GM10847 (cell line): ENCODE data around the gene SH3PXD2A.
A peak's percentile ranks its signal among the peaks of the same experiment; 100 is the strongest.

Source experiments
- POLR2A ChIP-seq: IDR thresholded peaks from 2 replicates; pipeline ENCODE4 v1.6.1; 2011; ENCODE audit not compliant: insufficient read length; ENCODE audit errors: extremely low read depth

The SH3PXD2A gene

DNA sequence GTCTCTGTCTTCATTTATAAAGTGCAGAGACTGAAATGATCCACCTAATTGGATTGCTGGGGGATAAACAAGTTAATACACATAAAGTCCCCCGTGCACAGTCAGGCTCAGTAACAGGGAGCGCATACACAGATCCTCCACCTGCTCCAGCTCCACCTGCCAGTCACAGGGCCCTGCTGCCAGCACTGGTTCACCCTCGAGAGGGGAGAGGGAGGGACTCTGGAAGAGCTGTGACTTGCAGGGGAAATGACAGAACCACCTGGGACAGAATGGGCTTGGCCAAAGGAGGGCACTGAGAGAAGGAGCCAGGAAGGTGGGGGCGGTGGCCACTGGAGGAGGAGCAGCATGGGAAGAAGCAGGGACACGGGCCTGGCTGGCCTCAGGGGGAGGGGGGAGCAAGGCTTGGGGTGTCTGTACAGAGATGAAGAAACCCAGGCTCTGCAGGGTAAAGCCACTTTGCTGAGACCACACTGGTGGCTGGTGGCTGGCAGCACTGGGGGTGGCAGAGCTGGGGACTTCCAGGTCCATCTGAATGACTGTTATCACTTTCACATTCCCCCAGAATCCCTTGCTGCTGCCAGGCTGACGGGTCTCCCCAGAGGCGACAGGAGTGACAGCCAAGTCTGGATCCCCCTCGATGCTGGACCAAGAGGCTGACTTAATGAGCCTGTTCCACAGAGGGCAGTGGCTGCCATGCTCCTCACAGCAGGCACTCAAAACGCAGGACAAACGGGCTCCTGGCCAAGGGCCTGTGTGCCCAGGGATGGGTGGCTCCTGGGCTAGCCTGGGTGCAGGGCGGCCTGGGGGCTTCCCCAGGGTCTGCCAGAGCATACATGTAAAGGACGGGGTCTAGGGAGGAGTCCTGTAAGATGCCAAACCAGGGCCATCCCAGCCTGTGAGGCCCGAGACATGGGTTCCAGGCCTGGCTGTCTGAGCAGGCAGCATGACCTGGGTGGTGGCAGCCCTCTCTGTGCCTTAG is 151.1 kb downstream of the SH3PXD2A start:
- no peak for TF ChIP-seq POLR2A

DNA sequence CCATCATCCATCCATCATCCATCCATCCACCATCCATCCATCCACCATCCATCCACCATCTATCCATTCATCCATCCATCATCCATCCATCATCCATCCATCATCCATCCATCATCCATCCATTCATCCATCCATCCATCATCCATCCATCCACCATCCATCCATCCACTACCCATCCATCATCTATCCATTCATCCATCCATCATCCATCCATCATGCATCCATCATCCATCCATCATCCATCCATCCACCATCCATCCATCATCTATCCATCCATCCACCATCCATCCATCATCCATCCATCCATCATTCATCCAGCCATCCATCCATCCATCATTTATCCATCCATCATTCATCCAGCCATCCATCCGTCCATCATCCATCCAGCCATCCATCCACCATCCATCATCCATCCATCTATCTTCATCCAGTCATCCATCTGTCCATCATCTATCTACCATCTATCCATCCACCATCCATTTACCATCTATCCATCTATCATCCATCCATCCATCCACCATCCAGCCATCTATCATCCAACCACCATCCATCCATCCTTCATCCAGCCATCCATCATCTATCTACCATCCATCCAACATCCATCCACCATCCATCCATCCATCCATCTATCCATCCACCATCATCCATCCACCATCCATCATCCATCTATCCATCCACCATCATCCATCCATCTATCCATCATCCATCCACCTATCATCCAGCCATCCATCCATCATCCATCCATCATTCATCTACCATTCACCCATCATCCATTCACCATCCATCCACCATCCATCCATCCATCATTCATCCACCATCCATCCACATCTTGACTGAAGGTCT is 153.8 kb downstream of the SH3PXD2A start:
- no peak for TF ChIP-seq POLR2A

DNA sequence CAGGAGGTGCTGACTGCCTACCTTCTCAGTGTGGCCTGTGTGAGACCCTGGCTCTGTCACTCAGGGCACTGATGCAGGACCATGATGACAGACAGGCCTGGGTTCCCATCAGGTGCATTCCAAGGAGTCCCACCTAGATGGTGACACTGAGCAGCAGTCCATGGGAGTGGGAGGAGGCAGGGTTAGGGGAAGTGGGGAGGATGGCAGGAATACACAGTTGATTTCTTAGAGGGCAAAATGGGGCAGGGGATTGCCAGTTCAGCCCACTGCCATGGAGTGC is 155.0 kb downstream of the SH3PXD2A start:
- no peak for TF ChIP-seq POLR2A

DNA sequence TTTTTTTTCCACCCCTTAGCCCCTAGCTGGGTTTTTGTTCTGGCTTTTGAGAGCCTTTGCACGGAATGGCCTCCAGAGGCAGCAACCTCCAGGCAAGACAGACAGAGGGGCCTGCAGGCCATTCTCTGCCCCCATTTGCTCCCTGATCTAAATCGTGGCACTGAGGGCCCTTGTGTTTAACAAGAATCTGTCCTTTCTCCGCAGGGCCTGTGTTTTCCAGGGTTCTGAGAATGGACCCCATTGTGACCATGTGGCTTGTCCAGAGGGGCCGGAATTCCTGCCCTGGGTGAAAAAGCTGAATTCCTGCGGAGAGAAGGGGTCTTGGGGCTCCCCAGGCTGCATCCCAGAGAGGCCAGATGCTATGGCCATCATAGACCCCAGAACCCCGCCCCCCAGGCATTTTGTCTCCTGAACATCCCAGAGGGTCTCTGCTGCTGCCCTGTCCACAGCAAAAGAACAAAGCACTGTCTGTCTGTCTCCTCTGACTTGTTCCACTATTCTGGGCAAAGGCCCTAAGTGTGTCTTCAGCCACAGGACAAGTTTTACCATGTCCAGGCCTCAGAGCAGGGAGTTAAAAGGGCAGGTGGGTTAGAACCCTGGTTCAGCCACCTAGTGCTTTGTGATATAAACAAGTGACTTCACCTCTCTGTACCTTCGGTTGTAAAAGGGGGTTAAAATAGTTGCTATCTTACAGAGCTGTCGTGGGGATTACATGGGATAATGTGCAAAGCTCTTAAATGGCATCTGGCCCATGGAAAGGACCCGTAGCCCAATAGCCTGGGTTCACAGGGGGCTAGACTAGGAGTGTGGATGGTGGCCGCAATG is 155.6 kb downstream of the SH3PXD2A start:
- TF ChIP-seq POLR2A: no peak

DNA sequence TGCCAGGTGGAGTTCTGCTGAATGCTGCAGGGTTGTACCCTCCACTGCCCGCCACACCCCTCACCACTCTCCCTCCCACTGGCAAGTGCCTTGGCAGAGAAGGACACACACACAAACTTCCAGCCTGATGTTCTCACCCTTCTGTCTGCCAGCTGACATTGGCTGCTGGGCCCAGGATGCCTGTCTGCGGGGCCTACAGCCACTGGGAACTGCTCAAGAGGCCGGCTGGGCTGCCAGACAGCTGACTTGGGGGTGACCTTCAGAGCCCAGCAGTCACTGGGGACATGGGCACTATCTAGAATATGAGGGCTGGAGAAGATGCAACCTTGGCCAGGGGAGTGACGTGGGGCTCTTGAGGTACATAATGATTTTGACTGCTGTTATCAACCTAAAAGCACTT is 157.1 kb downstream of the SH3PXD2A start:
- TF ChIP-seq POLR2A: no peak

DNA sequence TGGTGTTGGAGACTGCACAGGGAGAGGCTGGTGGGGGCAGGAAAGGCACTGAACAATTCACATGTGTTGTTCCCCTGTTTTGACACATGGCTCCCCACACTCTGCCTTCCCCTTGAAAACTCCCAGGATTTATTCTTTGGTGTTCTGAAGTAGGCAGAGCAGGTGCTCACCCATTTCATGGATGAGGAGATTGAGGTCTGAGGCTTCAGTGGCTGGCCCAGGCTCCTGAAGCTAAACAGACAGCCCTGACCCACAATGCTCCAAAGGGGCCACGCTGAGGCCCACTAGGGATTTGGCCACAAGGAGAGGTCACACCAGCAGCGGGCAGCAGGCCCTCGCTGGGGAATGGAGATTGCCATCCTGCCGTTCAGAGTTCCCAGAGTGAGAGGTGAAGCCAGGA is 157.6 kb downstream of the SH3PXD2A start:
- no peak for TF ChIP-seq POLR2A

DNA sequence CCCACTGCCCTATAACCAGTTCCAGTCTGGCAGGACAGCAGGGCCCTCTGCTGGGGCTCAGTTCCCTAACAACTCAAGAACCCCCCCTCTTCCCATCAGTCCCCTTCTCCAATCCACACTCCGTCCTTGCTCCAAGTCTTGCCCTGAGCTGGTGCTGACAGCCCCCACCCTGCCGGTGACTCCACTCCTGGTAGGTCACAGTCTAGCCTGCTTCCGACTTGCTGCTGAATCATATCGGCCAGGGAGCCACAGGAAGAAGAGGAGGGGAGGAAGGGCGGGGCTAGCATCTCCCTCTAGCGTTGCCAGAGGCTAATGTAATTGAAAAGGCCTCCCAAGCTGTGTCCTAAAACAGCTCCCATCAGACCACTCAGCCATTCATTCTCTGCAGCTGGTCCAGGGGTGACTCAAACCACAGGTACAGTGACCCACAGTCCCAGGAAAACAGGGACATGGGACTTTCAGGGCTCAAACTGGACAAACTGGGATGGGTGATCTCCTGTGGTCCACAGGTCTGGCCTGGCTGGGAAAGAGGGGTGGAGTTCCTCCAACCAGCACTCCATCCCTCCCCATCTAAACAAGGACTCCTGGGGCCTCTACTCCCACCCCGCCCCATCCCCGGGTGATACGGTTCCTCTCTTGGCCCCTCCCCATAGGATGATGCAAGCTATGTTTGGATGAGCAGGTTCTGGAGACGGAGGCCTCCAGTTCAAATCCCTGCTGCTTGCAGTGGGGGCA is 158.8 kb downstream of the SH3PXD2A start:
- peak; percentile 26 for TF ChIP-seq POLR2A

DNA sequence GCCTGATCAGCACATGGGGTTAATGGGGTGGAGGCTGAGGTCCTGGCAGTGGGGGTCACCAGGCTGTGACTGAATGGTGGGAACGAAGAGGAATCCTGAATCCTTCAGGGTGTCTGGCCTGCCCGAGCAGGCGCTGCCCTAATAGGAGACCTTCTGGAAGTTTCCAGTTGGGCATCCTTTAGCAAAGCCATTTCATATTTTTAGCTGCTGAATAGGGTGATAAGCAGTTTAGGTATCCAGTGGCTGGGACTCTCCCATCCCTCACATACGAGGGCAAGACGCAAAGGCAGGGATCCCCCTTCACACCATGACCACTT is 159.3 kb downstream of the SH3PXD2A start:
- no peak for TF ChIP-seq POLR2A

DNA sequence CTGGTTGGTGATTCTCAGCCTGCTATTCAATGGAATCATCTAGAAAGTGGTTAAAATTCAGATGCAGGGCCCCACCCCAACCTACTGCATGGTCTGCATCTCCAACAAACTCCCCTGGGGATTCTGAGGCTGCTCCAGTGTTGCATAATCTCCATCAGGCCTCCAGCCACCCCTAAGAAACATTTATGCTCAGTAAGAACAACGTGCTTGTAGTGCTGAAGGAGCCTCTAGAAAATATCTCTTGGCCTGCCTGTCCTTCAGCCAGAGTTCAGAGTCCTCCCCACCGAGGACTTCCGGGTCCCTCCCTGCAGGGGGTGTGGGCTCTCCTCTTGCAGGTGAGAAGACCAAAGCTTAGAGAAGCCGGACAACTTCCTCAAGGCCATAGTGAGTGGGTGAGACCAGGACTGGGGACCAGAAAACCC is 159.8 kb downstream of the SH3PXD2A start:
- no peak for TF ChIP-seq POLR2A

DNA sequence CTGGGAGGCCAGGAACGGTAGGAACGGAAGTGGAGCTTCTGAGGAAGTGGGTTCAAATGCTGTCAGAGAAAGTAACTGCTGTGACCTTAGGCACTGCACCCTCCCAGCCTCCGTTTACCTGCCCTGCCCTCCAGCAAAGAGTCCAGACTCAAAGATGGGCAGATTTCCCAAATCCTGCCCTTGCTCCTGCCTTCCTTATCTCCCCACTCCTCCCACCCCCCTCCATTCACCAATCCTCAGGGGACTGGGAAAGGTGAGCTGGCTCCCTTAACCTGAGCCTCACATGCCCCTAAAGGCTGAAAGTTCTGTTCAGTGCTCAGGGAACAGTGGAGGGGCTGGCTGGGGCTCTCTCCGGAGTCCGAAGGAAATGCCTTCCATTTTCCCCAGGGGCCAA is 161.6 kb downstream of the SH3PXD2A start:
- TF ChIP-seq POLR2A: no peak

DNA sequence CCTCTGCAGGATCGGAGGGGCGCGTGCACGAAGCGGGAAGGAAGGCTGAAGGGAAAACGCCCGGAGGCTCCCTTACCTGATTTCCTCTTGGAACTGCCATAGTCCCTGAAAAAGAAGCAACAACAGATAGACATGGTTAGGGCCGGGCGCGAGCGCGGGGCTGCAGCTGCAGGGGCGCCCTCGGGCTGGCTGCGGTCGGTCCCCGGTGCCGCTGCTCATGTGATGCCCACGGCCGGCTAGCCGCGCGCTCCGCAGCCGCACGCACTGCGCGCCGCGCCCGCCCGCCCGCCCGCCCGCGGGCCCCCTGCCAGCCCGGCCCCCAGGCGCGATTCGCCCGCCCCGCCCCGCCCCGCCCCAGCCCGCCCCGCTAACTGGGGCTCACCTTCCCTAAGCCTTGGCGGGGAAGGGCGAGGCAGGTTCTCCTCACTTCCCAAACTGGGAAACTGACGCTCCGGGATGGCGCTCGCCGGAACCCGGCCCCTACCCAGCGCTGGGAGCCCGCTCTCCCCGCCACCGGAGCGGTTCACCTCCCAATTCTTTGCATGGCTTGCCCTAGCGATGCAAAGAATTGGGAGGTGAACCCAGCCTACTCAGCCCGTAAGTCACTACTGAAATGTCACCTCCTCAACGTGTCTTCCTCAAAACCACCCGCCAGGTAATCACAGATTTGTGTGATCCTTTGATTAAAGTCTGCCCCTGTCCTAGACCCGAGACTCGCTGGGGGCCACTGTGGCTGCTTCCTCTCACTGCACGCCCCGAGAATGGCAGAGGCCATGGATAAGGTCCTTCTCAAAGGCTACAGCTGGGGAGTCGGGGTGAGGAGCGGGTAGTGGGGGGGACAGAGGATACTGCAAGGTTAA is 162.2 kb downstream of the SH3PXD2A start:
- no peak for TF ChIP-seq POLR2A

DNA sequence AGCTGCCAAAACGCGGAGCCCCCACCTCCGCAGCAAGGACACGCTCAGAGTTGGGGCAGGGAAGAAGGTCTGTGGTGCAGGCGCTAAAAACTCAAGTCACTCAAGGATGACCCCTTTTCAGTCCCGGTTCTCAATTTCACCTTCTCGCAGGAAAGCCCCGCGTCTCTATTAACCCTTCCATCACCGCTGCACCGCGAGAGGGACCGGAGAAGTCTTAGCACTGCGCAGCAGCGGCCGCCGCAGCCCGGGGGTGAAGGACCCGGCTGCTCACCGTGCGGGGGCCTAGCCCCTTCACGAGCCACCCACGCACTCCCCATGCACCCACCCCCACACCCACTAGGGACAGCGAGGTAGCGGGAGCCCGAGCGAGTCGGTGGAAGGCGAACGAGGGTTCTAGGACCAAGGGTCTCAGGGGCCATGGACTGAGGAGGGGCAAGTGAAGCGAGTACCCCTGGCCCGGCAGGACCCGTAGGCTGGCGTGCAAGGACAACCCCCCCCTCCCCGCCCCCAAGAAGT is 162.9 kb downstream of the SH3PXD2A start:
- peak; percentile 13 for TF ChIP-seq POLR2A

DNA sequence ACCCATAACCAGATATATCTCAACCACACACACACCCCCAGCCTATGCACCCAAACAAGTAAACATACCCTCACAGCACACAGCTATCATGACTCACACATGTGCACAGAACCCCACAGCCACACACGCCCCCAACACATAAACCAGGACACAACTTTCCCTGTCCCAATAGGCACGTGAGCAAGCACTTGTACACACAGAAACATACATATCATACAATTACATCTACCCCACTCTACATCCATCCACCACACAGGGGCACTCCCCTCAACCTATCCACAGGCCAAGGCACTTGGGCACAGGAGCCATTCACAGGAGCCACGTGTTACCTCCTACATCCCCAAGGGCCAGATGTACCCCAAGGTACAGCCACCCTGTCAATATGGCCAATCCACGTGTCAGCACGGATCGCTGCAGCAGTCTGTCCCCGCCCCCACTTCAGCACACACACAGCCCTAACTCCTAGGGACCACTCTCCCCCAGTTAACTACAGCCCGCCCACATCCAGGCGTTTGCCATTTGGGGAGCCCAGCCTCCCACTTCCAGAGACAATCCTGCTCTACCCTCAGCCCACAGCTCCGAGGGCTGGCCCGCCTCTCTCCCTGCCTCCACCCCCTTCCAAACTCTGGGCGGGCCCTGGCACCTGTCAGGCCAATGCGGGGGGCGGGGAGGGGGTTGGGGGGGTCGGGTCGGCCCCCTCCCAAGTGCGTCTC is 163.5 kb downstream of the SH3PXD2A start:
- TF ChIP-seq POLR2A: no peak
